Prostate gland (tissue), 2 donors: ENCODE results near the gene CYP11A1. TPM values are rescaled to one million over a fixed set of nuclear protein-coding genes. Genes with fewer than 3 reads are reported as not detected.

ENCODE experiments used
- DNase-seq: peaks from one replicate; pipeline ENCODE4 v3.0.0-alpha.2; 2019; ENCODE audit warnings: low spot score
- H3K27ac ChIP-seq, 2 donors: fragments of 200-600 bp; sonication (generic); 2 replicates each; pipeline ENCODE4 v1.5.1; 2017 to 2019
- H3K27me3 ChIP-seq: fragments of 200-600 bp; sonication (generic); replicated peaks from 2 replicates; pipeline ENCODE4 v1.5.1; 2019; ENCODE audit not compliant: insufficient read depth
- H3K36me3 ChIP-seq, 2 donors: fragments of 200-600 bp; sonication (generic); 1 replicate in 1 of 2; 2 replicates in 1 of 2; pipeline versions ENCODE4 v1.5.1 to v1.8.1; 2017 to 2019
- H3K4me1 ChIP-seq: fragments of 200-600 bp; sonication (generic); replicated peaks from 2 replicates; pipeline ENCODE4 v1.5.1; 2019
- H3K4me3 ChIP-seq, 2 donors: fragments of 200-600 bp; sonication (generic); 2 replicates each; pipeline ENCODE4 v1.5.1; 2017 to 2019
- H3K9me3 ChIP-seq: fragments of 200-600 bp; sonication (generic); 2 replicates; pipeline ENCODE4 v1.5.1; 2017
- CTCF ChIP-seq, 4 experiments: fragments of 200-600 bp in 2 of 4; fragments of 450-650 bp in 2 of 4; sonication (generic) in 2 of 4; IDR thresholded peaks; 1 replicate in 3 of 4; 2 replicates in 1 of 4; pipeline ENCODE4 v1.5.1; 2016 to 2019; ENCODE audit warnings: antibody characterized with exemption in 4 of 4, mild to moderate bottlenecking in 2 of 4, moderate library complexity in 2 of 4
- POLR2A ChIP-seq: fragments of 450-650 bp; IDR thresholded peaks from one replicate; pipeline ENCODE4 v1.6.1; 2016; ENCODE audit warnings: antibody characterized with exemption, mild to moderate bottlenecking
- POLR2AphosphoS5 ChIP-seq: sonication (generic); formaldehyde crosslinking; IDR thresholded peaks from one replicate; pipeline ENCODE4 v1.6.1; 2017; ENCODE audit warnings: antibody characterized with exemption
- WGBS: methylation state at CpG from one replicate; pipeline ENCODE4 v1.1.5; 2018; 5-methylcytosine and 5-hydroxymethylcytosine counted together
- intact Hi-C: fragments of 100-400 bp; cut with DNase I; formaldehyde crosslinking; loops from one replicate; pipeline ENCODE4 v1.14.2; 2022
- total RNA-seq, 2 donors: library from RNA; depleted of rRNA; stranded (reverse); fragments of >200 nt; gene quantifications; one replicate each; pipeline ENCODE4 v1.1.0, GENCODE V29; 2016

Gene CYP11A1
- total RNA-seq, 2 donors from 2014 or later, result 0.87 to 45.9 TPM

GRCh38 chr15:74409225-74409624, 41.8 kb upstream of the CYP11A1 start:
- intact Hi-C loops, result no loop called here
- Histone ChIP-seq H3K27me3 (peaks cover 3% of the 10 kb centered on the region), H3K9me3 (no peaks in the 10 kb centered on the region), H3K4me3 (no peak overlapping the region), H3K4me1 (no peaks in the 10 kb centered on the region), H3K36me3 (no peaks in the 10 kb centered on the region), H3K27ac (no peak overlapping the region)
- TF ChIP-seq POLR2AphosphoS5, result no peak
- no peak for TF ChIP-seq POLR2A
- no peak for TF ChIP-seq CTCF (IDR thresholded peaks at IDR 0.05)
- no peak for DNase-seq
- 76% methylated on average over 7 of the region's 7 CpGs for WGBS

GRCh38 chr15:74408815-74409214, 41.4 kb upstream of the CYP11A1 start:
- Histone ChIP-seq H3K9me3 (no peaks in the 10 kb centered on the region), H3K27me3 (peaks cover 3% of the 10 kb centered on the region), H3K36me3 (no peaks in the 10 kb centered on the region), H3K4me1 (no peaks in the 10 kb centered on the region), H3K4me3 (no peak overlapping the region), H3K27ac (no peak overlapping the region)
- intact Hi-C loops, result no loop called here
- TF ChIP-seq POLR2A, result no peak
- TF ChIP-seq POLR2AphosphoS5, result no peak
- no peak for TF ChIP-seq CTCF (IDR thresholded peaks at IDR 0.05)
- 90% methylated on average over 7 of the region's 7 CpGs for WGBS
- no peak for DNase-seq

GRCh38 chr15:74408385-74408784, 40.9 kb upstream of the CYP11A1 start:
- TF ChIP-seq CTCF (IDR thresholded peaks at IDR 0.05), result no peak
- TF ChIP-seq POLR2AphosphoS5, result no peak
- no peak for TF ChIP-seq POLR2A
- Histone ChIP-seq H3K4me3 (no peak overlapping the region), H3K27ac (no peak overlapping the region), H3K4me1 (no peaks in the 10 kb centered on the region), H3K9me3 (no peaks in the 10 kb centered on the region), H3K27me3 (peaks cover 3% of the 10 kb centered on the region), H3K36me3 (no peaks in the 10 kb centered on the region)
- intact Hi-C loops, result no loop called here
- WGBS, result 100% methylated on average over 2 of the region's 2 CpGs
- DNase-seq, result no peak

- DNase-seq, result no peak
- 45% methylated on average over 10 of the region's 12 CpGs for WGBS
- no peaks in the 10 kb centered on the region for H3K4me1 ChIP-seq
- no peak overlapping the region for H3K27ac ChIP-seq
- TF ChIP-seq CTCF (IDR thresholded peaks at IDR 0.05) (no peak), POLR2AphosphoS5 (no peak), POLR2A (no peak)
- no peaks in the 10 kb centered on the region for H3K36me3 ChIP-seq
- intact Hi-C loops, result no loop called here
- H3K27me3 ChIP-seq, result peaks cover 3% of the 10 kb centered on the region
- no peak overlapping the region for H3K4me3 ChIP-seq
- H3K9me3 ChIP-seq, result no peaks in the 10 kb centered on the region
Measured at GRCh38 chr15:74406992-74407705, 39.7 kb upstream of the CYP11A1 start.

- no peaks in the 10 kb centered on the region for H3K4me1 ChIP-seq
- H3K4me3 ChIP-seq, result no peak overlapping the region
- H3K36me3 ChIP-seq, result no peaks in the 10 kb centered on the region
- peaks cover 3% of the 10 kb centered on the region for H3K27me3 ChIP-seq
- intact Hi-C loops, result no loop called here
- TF ChIP-seq CTCF (IDR thresholded peaks at IDR 0.05) (no peak), POLR2A (no peak), POLR2AphosphoS5 (no peak)
- H3K27ac ChIP-seq, result no peak overlapping the region
- DNase-seq, result no peak
- WGBS, result 96% methylated on average over 4 of the region's 4 CpGs
- no peaks in the 10 kb centered on the region for H3K9me3 ChIP-seq
Measured at GRCh38 chr15:74406517-74406916, 39.1 kb upstream of the CYP11A1 start.
